Measurements from ENCODE around the gene MXRA8.

DNA sequence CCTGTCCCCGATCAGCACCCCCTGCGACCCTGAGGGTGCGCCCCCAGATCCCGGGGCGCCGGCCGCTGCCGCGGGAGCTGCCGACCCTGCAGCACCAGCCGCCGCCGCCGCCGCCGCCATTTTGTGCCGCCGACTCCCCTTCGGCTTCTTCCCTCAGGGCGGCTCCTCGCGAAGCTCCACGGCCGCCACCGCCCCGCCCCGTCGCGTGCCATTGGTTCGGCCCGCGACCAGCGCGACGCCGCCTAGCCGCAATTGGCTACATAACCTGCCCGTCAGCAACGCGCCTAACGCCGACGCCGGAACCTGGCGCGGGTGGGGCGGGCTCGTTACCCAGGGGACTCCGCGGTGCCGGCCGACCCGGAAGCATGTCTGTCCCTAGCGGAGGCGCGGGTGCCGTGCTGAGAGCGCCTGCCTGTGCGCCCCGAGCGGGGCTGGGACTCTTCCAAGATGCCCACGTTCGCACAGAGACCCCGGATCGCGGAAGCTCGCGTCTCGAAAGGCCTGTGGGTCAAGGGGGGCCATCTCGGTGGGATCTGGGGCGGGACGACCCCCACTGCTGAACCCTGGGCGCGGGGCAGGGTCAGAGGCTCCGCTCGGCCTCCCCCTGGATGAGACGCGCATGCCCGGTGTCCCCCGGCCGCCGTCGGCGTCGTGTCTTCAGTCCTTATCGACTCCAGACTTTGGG is 41.0 kb upstream of the MXRA8 start, which contains the start of gene CCNL2:
- TF ChIP-seq, protein P1, sequence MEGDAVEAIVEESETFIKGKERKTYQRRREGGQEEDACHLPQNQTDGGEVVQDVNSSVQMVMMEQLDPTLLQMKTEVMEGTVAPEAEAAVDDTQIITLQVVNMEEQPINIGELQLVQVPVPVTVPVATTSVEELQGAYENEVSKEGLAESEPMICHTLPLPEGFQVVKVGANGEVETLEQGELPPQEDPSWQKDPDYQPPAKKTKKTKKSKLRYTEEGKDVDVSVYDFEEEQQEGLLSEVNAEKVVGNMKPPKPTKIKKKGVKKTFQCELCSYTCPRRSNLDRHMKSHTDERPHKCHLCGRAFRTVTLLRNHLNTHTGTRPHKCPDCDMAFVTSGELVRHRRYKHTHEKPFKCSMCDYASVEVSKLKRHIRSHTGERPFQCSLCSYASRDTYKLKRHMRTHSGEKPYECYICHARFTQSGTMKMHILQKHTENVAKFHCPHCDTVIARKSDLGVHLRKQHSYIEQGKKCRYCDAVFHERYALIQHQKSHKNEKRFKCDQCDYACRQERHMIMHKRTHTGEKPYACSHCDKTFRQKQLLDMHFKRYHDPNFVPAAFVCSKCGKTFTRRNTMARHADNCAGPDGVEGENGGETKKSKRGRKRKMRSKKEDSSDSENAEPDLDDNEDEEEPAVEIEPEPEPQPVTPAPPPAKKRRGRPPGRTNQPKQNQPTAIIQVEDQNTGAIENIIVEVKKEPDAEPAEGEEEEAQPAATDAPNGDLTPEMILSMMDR (IDR thresholded peaks at IDR 0.05), result peak in 5 of 7 experiments; percentile 56 to 81 (median 65)
- TF ChIP-seq POLR2A (IDR thresholded peaks at IDR 0.05), result no peak
